Measurements from ENCODE around the gene SYCP2L. TPM values are rescaled to one million over a fixed set of nuclear protein-coding genes. Genes with fewer than 3 reads are reported as not detected.
"Not testable (repeated sequence)": the region's sequence is repeated elsewhere in the genome, so short reads cannot be mapped to it uniquely, and the experiment has no call there.

Gene SYCP2L
- total RNA-seq, 6 experiments from 2014 or later = 0.20 TPM; not detected in 5

DNA sequence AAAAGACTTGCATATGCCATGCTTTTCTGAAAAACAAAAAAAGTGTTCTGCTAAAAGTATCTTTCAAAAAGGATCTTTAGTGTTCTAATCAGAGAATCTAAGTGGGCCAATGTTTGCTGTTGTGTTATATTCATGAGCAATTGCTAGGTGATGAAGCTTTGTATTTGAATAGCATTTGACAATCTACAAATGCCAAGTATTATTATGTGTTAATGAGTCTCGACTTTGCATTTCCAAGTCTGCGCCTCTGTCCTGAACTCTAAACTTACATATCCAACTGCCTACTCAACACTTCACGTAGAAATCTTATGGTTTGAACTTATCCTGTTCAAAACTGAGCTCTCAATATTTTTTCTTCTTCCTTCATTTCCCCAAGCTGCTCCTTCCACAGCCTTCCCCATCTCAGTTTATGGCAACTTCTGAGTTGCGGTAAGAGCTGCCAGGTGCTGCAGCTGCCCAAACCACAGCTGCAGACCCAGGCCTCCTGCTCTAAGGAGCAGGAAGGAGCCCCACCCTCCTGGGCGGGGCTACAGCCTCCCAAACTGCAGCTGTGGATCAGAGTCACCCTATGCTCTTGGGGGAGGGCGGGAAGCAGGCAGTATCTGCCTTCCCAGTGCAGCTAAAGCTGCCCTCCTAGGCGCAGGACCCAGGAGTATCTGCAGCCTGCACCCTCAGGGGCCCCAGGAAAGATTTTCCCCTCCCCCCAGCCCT is 31.8 kb upstream of the SYCP2L start:
- Histone ChIP-seq H3K4me1 (no peaks in the 10 kb centered on the region), H3K27ac (no peak overlapping the region), H3K9me3 (no peaks in the 10 kb centered on the region), H3K4me3 (no peak overlapping the region), H3K36me3 (no peaks in the 10 kb centered on the region), H3K27me3 (no peaks in the 10 kb centered on the region)
- intact Hi-C loops (cut with DNase I) = no loop called here
- DNase-seq = no peak
- no peak for TF ChIP-seq POLR2A (IDR thresholded peaks at IDR 0.05)
- TF ChIP-seq, protein P1, sequence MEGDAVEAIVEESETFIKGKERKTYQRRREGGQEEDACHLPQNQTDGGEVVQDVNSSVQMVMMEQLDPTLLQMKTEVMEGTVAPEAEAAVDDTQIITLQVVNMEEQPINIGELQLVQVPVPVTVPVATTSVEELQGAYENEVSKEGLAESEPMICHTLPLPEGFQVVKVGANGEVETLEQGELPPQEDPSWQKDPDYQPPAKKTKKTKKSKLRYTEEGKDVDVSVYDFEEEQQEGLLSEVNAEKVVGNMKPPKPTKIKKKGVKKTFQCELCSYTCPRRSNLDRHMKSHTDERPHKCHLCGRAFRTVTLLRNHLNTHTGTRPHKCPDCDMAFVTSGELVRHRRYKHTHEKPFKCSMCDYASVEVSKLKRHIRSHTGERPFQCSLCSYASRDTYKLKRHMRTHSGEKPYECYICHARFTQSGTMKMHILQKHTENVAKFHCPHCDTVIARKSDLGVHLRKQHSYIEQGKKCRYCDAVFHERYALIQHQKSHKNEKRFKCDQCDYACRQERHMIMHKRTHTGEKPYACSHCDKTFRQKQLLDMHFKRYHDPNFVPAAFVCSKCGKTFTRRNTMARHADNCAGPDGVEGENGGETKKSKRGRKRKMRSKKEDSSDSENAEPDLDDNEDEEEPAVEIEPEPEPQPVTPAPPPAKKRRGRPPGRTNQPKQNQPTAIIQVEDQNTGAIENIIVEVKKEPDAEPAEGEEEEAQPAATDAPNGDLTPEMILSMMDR (IDR thresholded peaks at IDR 0.05) = no peak
- ATAC-seq = no peak
- WGBS (ENCODE audit: insufficient coverage, low coverage, low lambda C conversion rate, missing lambda C conversion rate) = 83% methylated on average over 6 of the region's 7 CpGs

DNA sequence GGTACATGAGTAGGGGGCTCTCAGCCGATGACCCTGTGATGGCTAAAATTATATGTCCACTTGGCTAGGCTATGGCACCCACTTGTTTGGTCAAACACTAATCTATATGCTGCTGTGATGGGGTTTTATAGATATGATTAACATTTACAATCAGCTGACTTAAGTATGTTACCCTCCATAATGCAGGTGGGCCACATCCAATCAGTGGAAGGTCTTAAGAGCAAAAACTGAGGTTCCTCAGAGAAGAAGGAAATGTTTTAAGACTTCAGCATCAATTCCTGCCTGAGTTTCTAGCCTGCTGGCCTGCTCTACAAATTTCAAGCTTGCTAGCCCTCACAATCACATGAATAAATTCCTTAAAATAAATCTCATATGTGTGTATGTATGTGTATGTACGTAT is 29.6 kb upstream of the SYCP2L start:
- no peak overlapping the region for H3K27ac ChIP-seq
- no peaks in the 10 kb centered on the region for H3K36me3 ChIP-seq
- intact Hi-C loops (cut with DNase I) = no loop called here
- DNase-seq (no peak), ATAC-seq (no peak)
- H3K4me3 ChIP-seq = no peak overlapping the region
- TF ChIP-seq, protein P1 (IDR thresholded peaks at IDR 0.05) = no peak
- TF ChIP-seq POLR2A (IDR thresholded peaks at IDR 0.05) = no peak
- H3K4me1 ChIP-seq = no peaks in the 10 kb centered on the region
- no peaks in the 10 kb centered on the region for H3K27me3 ChIP-seq
- WGBS (ENCODE audit: insufficient coverage, low coverage, low lambda C conversion rate, missing lambda C conversion rate) = 94% methylated on average over 2 of the region's 2 CpGs
- H3K9me3 ChIP-seq = no peaks in the 10 kb centered on the region

DNA sequence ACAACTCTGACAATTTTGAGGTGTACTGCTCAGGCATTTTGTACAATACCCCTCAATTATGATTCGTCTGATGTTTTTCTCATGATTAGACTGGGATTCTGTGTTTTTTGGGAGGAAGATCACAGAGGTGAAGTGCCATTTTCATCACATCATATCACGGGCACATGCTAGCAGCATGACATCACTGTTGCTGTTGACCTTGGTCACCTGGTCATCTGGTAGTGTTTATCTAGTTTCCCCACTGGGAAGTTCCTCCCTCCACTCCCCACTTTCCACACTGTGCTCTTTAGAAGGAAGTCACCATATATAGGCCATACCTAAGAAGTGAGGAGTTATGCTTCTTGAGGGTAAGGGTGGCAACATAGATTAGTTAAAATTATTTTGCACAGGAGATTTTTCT is 25.8 kb upstream of the SYCP2L start:
- intact Hi-C loops (cut with DNase I) = no loop called here
- H3K4me3 ChIP-seq = no peak overlapping the region
- ATAC-seq = no peak
- DNase-seq = no peak
- H3K27ac ChIP-seq = no peak overlapping the region
- H3K27me3 ChIP-seq = no peaks in the 10 kb centered on the region
- H3K36me3 ChIP-seq = no peaks in the 10 kb centered on the region
- no peaks in the 10 kb centered on the region for H3K4me1 ChIP-seq
- WGBS (ENCODE audit: insufficient coverage, low coverage, low lambda C conversion rate, missing lambda C conversion rate) = 45% methylated on average over 2 of the region's 2 CpGs
- TF ChIP-seq, protein P1 (IDR thresholded peaks at IDR 0.05) = no peak
- no peak for TF ChIP-seq POLR2A (IDR thresholded peaks at IDR 0.05)
- H3K9me3 ChIP-seq = no peaks in the 10 kb centered on the region

DNA sequence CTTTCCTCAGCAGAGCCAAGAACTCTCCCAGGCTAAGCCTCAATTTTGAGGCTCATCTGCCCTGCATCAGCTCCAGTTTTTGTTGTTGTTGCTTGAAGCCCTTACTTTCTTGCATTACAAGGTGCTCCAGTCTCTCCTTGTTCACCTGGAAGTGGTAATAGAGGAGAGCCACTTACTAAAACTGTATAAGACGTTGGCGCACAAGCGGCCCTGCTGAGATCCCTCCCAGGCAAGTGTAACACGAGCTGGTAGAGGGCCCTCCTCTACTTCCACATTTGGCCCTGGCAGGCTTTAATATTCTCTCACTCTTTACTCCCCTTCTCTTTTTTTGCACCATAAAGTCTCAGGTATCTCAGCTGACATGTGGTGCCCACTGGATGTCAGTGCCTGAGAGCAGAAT is 24.5 kb upstream of the SYCP2L start:
- Histone ChIP-seq H3K27me3 (no peaks in the 10 kb centered on the region), H3K36me3 (no peaks in the 10 kb centered on the region), H3K27ac (no peak overlapping the region), H3K4me1 (no peaks in the 10 kb centered on the region), H3K4me3 (no peak overlapping the region), H3K9me3 (no peaks in the 10 kb centered on the region)
- TF ChIP-seq POLR2A (IDR thresholded peaks at IDR 0.05) = no peak
- TF ChIP-seq, protein P1 (IDR thresholded peaks at IDR 0.05) = no peak
- WGBS (ENCODE audit: insufficient coverage, low coverage, low lambda C conversion rate, missing lambda C conversion rate) = 75% methylated on average over 4 of the region's 4 CpGs
- no peak for ATAC-seq
- intact Hi-C loops (cut with DNase I) = no loop called here
- DNase-seq = no peak

DNA sequence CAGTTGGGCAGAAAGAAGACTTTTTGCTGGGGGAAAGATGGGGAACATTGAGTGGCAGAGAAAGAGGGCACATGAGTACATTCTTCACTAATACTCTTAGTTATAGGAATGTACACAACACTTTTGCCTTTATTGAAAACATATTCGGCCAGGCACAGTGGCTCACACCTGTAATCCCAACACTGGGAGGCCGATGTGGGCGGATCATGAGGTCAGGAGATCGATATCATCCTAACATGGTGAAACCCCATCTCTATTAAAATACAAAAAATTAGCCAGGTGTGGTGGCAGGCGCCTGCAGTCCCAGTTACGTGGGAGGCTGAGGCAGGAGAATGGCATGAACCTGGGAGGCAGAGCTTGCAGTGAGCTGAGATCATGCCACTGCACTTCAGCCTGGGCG is 23.8 kb upstream of the SYCP2L start:
- H3K27me3 ChIP-seq; H3K36me3 ChIP-seq; H3K9me3 ChIP-seq; DNase-seq; H3K4me3 ChIP-seq; intact Hi-C loops (cut with DNase I); H3K4me1 ChIP-seq; H3K27ac ChIP-seq; ATAC-seq: not testable (repeated sequence)
- 79% methylated on average over 7 of the region's 7 CpGs for WGBS (ENCODE audit: insufficient coverage, low coverage, low lambda C conversion rate, missing lambda C conversion rate)

DNA sequence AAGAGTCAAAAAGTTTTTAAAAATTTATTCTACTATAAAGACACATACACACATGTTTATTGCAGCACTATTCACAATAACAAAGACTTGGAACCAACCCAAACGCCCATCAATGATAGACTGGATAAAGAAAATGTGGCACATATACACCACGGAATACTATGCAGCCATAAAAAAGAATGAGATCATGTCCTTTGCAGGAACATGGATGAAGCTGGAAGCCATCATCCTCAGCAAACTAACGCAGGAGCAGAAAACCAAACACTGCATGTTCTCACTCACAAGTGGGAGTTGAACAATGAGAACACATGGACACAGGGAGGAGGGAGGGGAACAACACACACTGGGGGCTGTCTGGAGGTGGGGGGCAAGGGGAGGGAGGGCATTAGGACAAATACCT is 20.1 kb upstream of the SYCP2L start:
- ATAC-seq; H3K9me3 ChIP-seq; H3K4me3 ChIP-seq; intact Hi-C loops (cut with DNase I); H3K4me1 ChIP-seq; H3K36me3 ChIP-seq; H3K27me3 ChIP-seq; DNase-seq; H3K27ac ChIP-seq: not testable (repeated sequence)
- WGBS (ENCODE audit: insufficient coverage, low coverage, low lambda C conversion rate, missing lambda C conversion rate) = 58% methylated on average over 3 of the region's 3 CpGs
